Myocyte (in vitro differentiated cells): Measurements from ENCODE around the gene SCYL2. TPM values are rescaled to one million over a fixed set of nuclear protein-coding genes. Genes with fewer than 3 reads are reported as not detected.
"Not testable (repeated sequence)": the region's sequence is repeated elsewhere in the genome, so short reads cannot be mapped to it uniquely, and the experiment has no call there.

Experiments used
- DNase-seq: peaks from one replicate; pipeline ENCODE4 v3.0.0-alpha.2; 2012; ENCODE audit warnings: low read depth
- polyA plus RNA-seq: library from polyadenylated mRNA; unstranded; fragments of >200 nt; gene quantifications from one replicate; pipeline ENCODE4 v1.2.1, GENCODE V29; 2012; ENCODE audit warnings: missing spikeins
- total RNA-seq: library from RNA; depleted of rRNA; stranded (reverse); fragments of >200 nt; gene quantifications from 2 replicates; pipeline ENCODE4 v1.2.3, GENCODE V29; 2014

SCYL2 gene
- 61.2 and 64.4 TPM in 2 replicates for total RNA-seq
- polyA plus RNA-seq, result 19.2 TPM

- peak; percentile 96 for DNase-seq
Measured at GRCh38 chr12:100266835-100267602, at the start of gene SCYL2, which contains the start of gene DEPDC4. SCYL2 (plus strand) TSS chr12:100267177; CDS start chr12:100282971, 15,794 bp downstream. DEPDC4 (minus strand) TSS chr12:100267079; CDS start chr12:100267076, 3 bp downstream.

- DNase-seq, result no peak
Measured at GRCh38 chr12:100219328-100220109, 47.5 kb upstream of the SCYL2 start.

- DNase-seq, result no peak
Measured at GRCh38 chr12:100221523-100221922, 45.5 kb upstream of the SCYL2 start.

GRCh38 chr12:100222173-100222572 is 44.8 kb upstream of the SCYL2 start:
- DNase-seq, result not testable (repeated sequence)

GRCh38 chr12:100225491-100225890 is 41.5 kb upstream of the SCYL2 start:
- DNase-seq, result no peak

- DNase-seq, result peak; percentile 5
Measured at GRCh38 chr12:100229036-100229635, 37.8 kb upstream of the SCYL2 start.

GRCh38 chr12:100229876-100230275 is 37.1 kb upstream of the SCYL2 start:
- no peak for DNase-seq

- DNase-seq, result peak; percentile 11
Measured at GRCh38 chr12:100231873-100232272, 35.1 kb upstream of the SCYL2 start.

GRCh38 chr12:100234166-100234565 is 32.8 kb upstream of the SCYL2 start:
- peak; percentile 29 for DNase-seq

GRCh38 chr12:100234591-100235304 is 32.2 kb upstream of the SCYL2 start:
- DNase-seq, result peak; percentile 66

GRCh38 chr12:100238801-100239200 is 28.2 kb upstream of the SCYL2 start:
- DNase-seq, result no peak

GRCh38 chr12:100239589-100239988 is 27.4 kb upstream of the SCYL2 start:
- no peak for DNase-seq

GRCh38 chr12:100243137-100243536 is 23.8 kb upstream of the SCYL2 start:
- DNase-seq, result no peak

- DNase-seq, result no peak
Measured at GRCh38 chr12:100247765-100248164, 19.2 kb upstream of the SCYL2 start.

GRCh38 chr12:100248886-100249285 is 18.1 kb upstream of the SCYL2 start:
- peak; percentile 6 for DNase-seq

- no peak for DNase-seq
Measured at GRCh38 chr12:100249941-100250340, 17.0 kb upstream of the SCYL2 start.

GRCh38 chr12:100251917-100252316 is 15.1 kb upstream of the SCYL2 start:
- no peak for DNase-seq

- DNase-seq, result no peak
Measured at GRCh38 chr12:100253437-100253836, 13.5 kb upstream of the SCYL2 start.

GRCh38 chr12:100254876-100255275 is 12.1 kb upstream of the SCYL2 start:
- DNase-seq, result no peak

- DNase-seq, result no peak
Measured at GRCh38 chr12:100258127-100258526, 8.8 kb upstream of the SCYL2 start.

GRCh38 chr12:100263131-100263530 is 3.8 kb upstream of the SCYL2 start:
- DNase-seq, result no peak
